ENCODE measurements around the gene NDEL1. TPM values are rescaled to one million over a fixed set of nuclear protein-coding genes. Genes with fewer than 3 reads are reported as not detected.

Gene NDEL1
- total and polyA plus RNA-seq, 8 donors: 14.4 to 28.8 (median 21.0) TPM

GRCh38 chr17:8464941-8465340, 29.3 kb downstream of the NDEL1 start:
- FAIRE-seq: no peak
- no peak overlapping the region for H3K4me3 ChIP-seq
- H3K4me1 ChIP-seq: no peaks in the 10 kb centered on the region
- H3K36me3 ChIP-seq: peaks cover 3 to 50% (median 10%) of the 10 kb centered on the region in 3 donors
- H3K27me3 ChIP-seq: no peaks in the 10 kb centered on the region
- intact Hi-C loops (cut with DNase I): no loop called here
- DNase-seq: no peak
- H3K27ac ChIP-seq: no peak overlapping the region
- ATAC-seq: no peak
- 53% methylated on average over 4 of the region's 4 CpGs for WGBS, 2 donors
- no peaks in the 10 kb centered on the region for H3K9me3 ChIP-seq
- TF ChIP-seq CTCF (IDR thresholded peaks at IDR 0.05): no peak

- H3K27me3 ChIP-seq: no peaks in the 10 kb centered on the region
- no peak overlapping the region for H3K4me3 ChIP-seq
- FAIRE-seq: no peak
- WGBS, 2 donors: 78% methylated on average over 8 of the region's 8 CpGs
- H3K27ac ChIP-seq: no peak overlapping the region
- H3K9me3 ChIP-seq: no peaks in the 10 kb centered on the region
- no peak for TF ChIP-seq CTCF (IDR thresholded peaks at IDR 0.05)
- H3K36me3 ChIP-seq: peaks cover 3 to 46% (median 10%) of the 10 kb centered on the region in 3 donors
- no peak for DNase-seq
- intact Hi-C loops (cut with DNase I): no loop called here
- H3K4me1 ChIP-seq: no peaks in the 10 kb centered on the region
- ATAC-seq: no peak
Observed at GRCh38 chr17:8465356-8465755, 29.7 kb downstream of the NDEL1 start.

- intact Hi-C loops (cut with DNase I): no loop called here
- Histone ChIP-seq H3K9me3 (no peaks in the 10 kb centered on the region), H3K4me3 (no peak overlapping the region), H3K4me1 (no peaks in the 10 kb centered on the region), H3K27ac (no peak overlapping the region), H3K36me3 (peaks cover 3 to 42% (median 10%) of the 10 kb centered on the region in 3 donors), H3K27me3 (no peaks in the 10 kb centered on the region)
- no peak for TF ChIP-seq CTCF (IDR thresholded peaks at IDR 0.05)
- no peak for FAIRE-seq
- 84 to 87% methylated on average over 12 of the region's 12 CpGs for WGBS, 2 donors
- no peak for DNase-seq
- ATAC-seq: no peak
Observed at GRCh38 chr17:8465759-8466158, 30.1 kb downstream of the NDEL1 start.

- no peak for ATAC-seq
- H3K27ac ChIP-seq: no peak overlapping the region
- no peak for DNase-seq
- intact Hi-C loops (cut with DNase I): no loop called here
- no peak for TF ChIP-seq CTCF (IDR thresholded peaks at IDR 0.05)
- WGBS, 2 donors: 79 to 90% methylated on average over 3 of the region's 3 CpGs
- no peak overlapping the region for H3K4me3 ChIP-seq
- H3K4me1 ChIP-seq: no peaks in the 10 kb centered on the region
- H3K9me3 ChIP-seq: no peaks in the 10 kb centered on the region
- no peaks in the 10 kb centered on the region for H3K27me3 ChIP-seq
- FAIRE-seq: no peak
- peaks cover 3 to 40% (median 10%) of the 10 kb centered on the region in 3 donors for H3K36me3 ChIP-seq
Observed at GRCh38 chr17:8466456-8466855, 30.8 kb downstream of the NDEL1 start.

GRCh38 chr17:8466873-8467272, 31.2 kb downstream of the NDEL1 start:
- H3K27me3 ChIP-seq: no peaks in the 10 kb centered on the region
- intact Hi-C loops (cut with DNase I): no loop called here
- no peak for ATAC-seq
- H3K4me3 ChIP-seq: no peak overlapping the region
- no peak for DNase-seq
- no peak for TF ChIP-seq CTCF (IDR thresholded peaks at IDR 0.05)
- H3K9me3 ChIP-seq: no peaks in the 10 kb centered on the region
- WGBS, 2 donors: 93 to 95% methylated on average over 21 of the region's 21 CpGs
- peaks cover 3 to 37% (median 10%) of the 10 kb centered on the region in 3 donors for H3K36me3 ChIP-seq
- H3K4me1 ChIP-seq: no peaks in the 10 kb centered on the region
- no peak for FAIRE-seq
- H3K27ac ChIP-seq: no peak overlapping the region

Measured in pancreas (tissue), 10 donors.